HEK293 (cell line): Measurements from ENCODE around the gene NIN.

ENCODE experiments used
- BCL11A ChIP-seq: fragments of 450-650 bp; formaldehyde crosslinking; IDR thresholded peaks from 2 replicates; pipeline ENCODE4 v1.5.1; 2016; ENCODE audit warnings: low read depth, missing biosample characterization, missing genetic modification characterization
- OSR2 ChIP-seq: fragments of 450-650 bp; formaldehyde crosslinking; IDR thresholded peaks from 2 replicates; pipeline ENCODE4 v1.5.1; 2016; ENCODE audit warnings: missing biosample characterization, missing genetic modification characterization
- RBAK ChIP-seq: fragments of 450-650 bp; formaldehyde crosslinking; IDR thresholded peaks from 2 replicates; pipeline ENCODE4 v1.5.1; 2016; ENCODE audit warnings: missing biosample characterization, missing genetic modification characterization
- REPIN1 ChIP-seq: fragments of 450-650 bp; formaldehyde crosslinking; IDR thresholded peaks from 2 replicates; pipeline ENCODE4 v1.5.1; 2017; ENCODE audit warnings: missing biosample characterization, missing genetic modification characterization, low read depth
- ZNF114 ChIP-seq: fragments of 450-650 bp; formaldehyde crosslinking; IDR thresholded peaks from 2 replicates; pipeline ENCODE4 v1.5.0; 2017; ENCODE audit warnings: missing biosample characterization, missing genetic modification characterization
- ZNF155 ChIP-seq: fragments of 450-650 bp; formaldehyde crosslinking; IDR thresholded peaks from 2 replicates; pipeline ENCODE4 v1.5.1; 2016; ENCODE audit warnings: missing biosample characterization, missing genetic modification characterization
- ZNF184 ChIP-seq: fragments of 450-650 bp; IDR thresholded peaks from 2 replicates; pipeline ENCODE4 v1.5.1; 2018; ENCODE audit warnings: missing biosample characterization, mild to moderate bottlenecking, missing genetic modification characterization
- ZNF19 ChIP-seq: fragments of 450-650 bp; formaldehyde crosslinking; IDR thresholded peaks from 2 replicates; pipeline ENCODE4; 2016; ENCODE audit warnings: missing biosample characterization, missing genetic modification characterization, low read depth
- ZNF214 ChIP-seq: fragments of 450-650 bp; formaldehyde crosslinking; IDR thresholded peaks from 2 replicates; pipeline ENCODE4 v1.5.1; 2017; ENCODE audit warnings: missing biosample characterization, mild to moderate bottlenecking, missing genetic modification characterization, borderline replicate concordance
- ZNF223 ChIP-seq: fragments of 450-650 bp; formaldehyde crosslinking; IDR thresholded peaks from 2 replicates; pipeline ENCODE4 v1.5.1; 2016; ENCODE audit warnings: missing biosample characterization, missing genetic modification characterization
- ZNF324 ChIP-seq: fragments of 450-650 bp; formaldehyde crosslinking; IDR thresholded peaks from 2 replicates; pipeline ENCODE4 v1.5.1; 2016; ENCODE audit warnings: missing biosample characterization, missing genetic modification characterization
- ZNF530 ChIP-seq: fragments of 450-650 bp; formaldehyde crosslinking; IDR thresholded peaks from 2 replicates; pipeline ENCODE4 v1.5.1; 2016; ENCODE audit warnings: low read depth, missing biosample characterization, missing genetic modification characterization
- ZNF610 ChIP-seq: fragments of 450-650 bp; formaldehyde crosslinking; IDR thresholded peaks from 2 replicates; pipeline ENCODE4 v1.5.1; 2016; ENCODE audit warnings: missing biosample characterization, missing genetic modification characterization, borderline replicate concordance
- ZNF707 ChIP-seq: fragments of 450-650 bp; formaldehyde crosslinking; IDR thresholded peaks from 2 replicates; pipeline ENCODE4 v1.5.1; 2016; ENCODE audit warnings: missing biosample characterization, missing genetic modification characterization
- ZNF792 ChIP-seq: fragments of 450-650 bp; formaldehyde crosslinking; IDR thresholded peaks from 2 replicates; pipeline ENCODE4 v1.5.1; 2016; ENCODE audit warnings: missing biosample characterization, missing genetic modification characterization
- ZSCAN30 ChIP-seq: fragments of 450-650 bp; IDR thresholded peaks from 2 replicates; pipeline ENCODE4 v1.5.1; 2018; ENCODE audit warnings: missing biosample characterization, mild to moderate bottlenecking, missing genetic modification characterization, moderate library complexity
- ZXDB ChIP-seq: fragments of 450-650 bp; formaldehyde crosslinking; IDR thresholded peaks from 2 replicates; pipeline ENCODE4 v1.5.1; 2016; ENCODE audit warnings: missing biosample characterization, missing genetic modification characterization
- TF ChIP-seq, protein P1 (sequence below): fragments of 450-650 bp; formaldehyde crosslinking; IDR thresholded peaks from 2 replicates; pipeline ENCODE4 v1.5.1; 2016; ENCODE audit warnings: missing biosample characterization, missing genetic modification characterization
- TF ChIP-seq, protein P2 (sequence below): fragments of 450-650 bp; formaldehyde crosslinking; IDR thresholded peaks from 2 replicates; pipeline ENCODE4 v1.5.1; 2016; ENCODE audit warnings: missing biosample characterization, missing genetic modification characterization
- TF ChIP-seq, protein P3 (sequence below): fragments of 450-650 bp; formaldehyde crosslinking; IDR thresholded peaks from 2 replicates; pipeline ENCODE4 v1.5.1; 2017; ENCODE audit warnings: missing biosample characterization, missing genetic modification characterization
- TF ChIP-seq, protein P4 (sequence below): fragments of 450-650 bp; formaldehyde crosslinking; IDR thresholded peaks from 2 replicates; pipeline ENCODE4 v1.5.1; 2017; ENCODE audit warnings: missing biosample characterization, missing genetic modification characterization
- TF ChIP-seq, protein P5 (sequence below): fragments of 450-650 bp; formaldehyde crosslinking; IDR thresholded peaks from 2 replicates; pipeline ENCODE4 v1.5.1; 2016; ENCODE audit warnings: missing biosample characterization, missing genetic modification characterization, low read depth
- TF ChIP-seq, protein P6 (sequence below): fragments of 450-650 bp; formaldehyde crosslinking; IDR thresholded peaks from 2 replicates; pipeline ENCODE4 v1.5.1; 2016; ENCODE audit warnings: missing biosample characterization, missing genetic modification characterization
- TF ChIP-seq, protein P7 (sequence below): fragments of 450-650 bp; formaldehyde crosslinking; conservative IDR thresholded peaks from 2 replicates; pipeline ENCODE4 v1.5.1; 2016; ENCODE audit warnings: low read depth, missing biosample characterization, missing genetic modification characterization

The NIN gene

DNA sequence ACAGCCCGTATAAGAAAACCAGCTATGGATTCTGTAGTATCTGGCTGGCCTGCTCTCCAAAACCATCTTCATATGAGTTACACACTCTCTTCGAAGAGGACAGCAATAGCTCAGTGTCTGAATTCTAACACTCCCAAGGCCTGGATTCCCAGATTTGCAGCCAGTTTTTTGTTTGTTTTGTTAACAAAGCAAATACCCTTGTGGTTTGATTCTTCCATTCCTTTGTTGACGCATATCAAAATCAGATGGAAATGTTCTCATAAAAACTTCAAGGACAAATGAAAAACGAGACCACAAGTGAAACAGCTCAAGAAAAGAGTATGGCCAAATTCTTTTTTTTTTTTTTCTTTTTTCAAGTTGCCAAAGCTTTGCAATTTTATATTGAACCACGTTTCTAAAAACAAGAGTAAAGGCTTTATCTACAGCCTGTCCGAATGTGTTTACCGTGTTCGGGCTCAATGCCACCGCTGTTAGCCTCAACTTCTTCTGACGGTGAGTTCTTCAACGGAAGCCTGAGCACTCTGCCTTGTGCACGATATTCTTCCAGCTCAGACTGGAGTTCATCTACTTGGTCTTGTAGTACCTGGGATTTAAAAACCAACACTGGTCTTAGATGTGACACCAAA, 67.5 kb downstream of the NIN start (continued):
- TF ChIP-seq ZNF214 (tag by site-specific recombination) = no peak
- TF ChIP-seq, protein P1, sequence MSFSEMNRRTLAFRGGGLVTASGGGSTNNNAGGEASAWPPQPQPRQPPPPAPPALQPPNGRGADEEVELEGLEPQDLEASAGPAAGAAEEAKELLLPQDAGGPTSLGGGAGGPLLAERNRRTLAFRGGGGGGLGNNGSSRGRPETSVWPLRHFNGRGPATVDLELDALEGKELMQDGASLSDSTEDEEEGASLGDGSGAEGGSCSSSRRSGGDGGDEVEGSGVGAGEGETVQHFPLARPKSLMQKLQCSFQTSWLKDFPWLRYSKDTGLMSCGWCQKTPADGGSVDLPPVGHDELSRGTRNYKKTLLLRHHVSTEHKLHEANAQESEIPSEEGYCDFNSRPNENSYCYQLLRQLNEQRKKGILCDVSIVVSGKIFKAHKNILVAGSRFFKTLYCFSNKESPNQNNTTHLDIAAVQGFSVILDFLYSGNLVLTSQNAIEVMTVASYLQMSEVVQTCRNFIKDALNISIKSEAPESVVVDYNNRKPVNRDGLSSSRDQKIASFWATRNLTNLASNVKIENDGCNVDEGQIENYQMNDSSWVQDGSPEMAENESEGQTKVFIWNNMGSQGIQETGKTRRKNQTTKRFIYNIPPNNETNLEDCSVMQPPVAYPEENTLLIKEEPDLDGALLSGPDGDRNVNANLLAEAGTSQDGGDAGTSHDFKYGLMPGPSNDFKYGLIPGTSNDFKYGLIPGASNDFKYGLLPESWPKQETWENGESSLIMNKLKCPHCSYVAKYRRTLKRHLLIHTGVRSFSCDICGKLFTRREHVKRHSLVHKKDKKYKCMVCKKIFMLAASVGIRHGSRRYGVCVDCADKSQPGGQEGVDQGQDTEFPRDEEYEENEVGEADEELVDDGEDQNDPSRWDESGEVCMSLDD (tag by site-specific recombination) = no peak
- TF ChIP-seq, protein P2, sequence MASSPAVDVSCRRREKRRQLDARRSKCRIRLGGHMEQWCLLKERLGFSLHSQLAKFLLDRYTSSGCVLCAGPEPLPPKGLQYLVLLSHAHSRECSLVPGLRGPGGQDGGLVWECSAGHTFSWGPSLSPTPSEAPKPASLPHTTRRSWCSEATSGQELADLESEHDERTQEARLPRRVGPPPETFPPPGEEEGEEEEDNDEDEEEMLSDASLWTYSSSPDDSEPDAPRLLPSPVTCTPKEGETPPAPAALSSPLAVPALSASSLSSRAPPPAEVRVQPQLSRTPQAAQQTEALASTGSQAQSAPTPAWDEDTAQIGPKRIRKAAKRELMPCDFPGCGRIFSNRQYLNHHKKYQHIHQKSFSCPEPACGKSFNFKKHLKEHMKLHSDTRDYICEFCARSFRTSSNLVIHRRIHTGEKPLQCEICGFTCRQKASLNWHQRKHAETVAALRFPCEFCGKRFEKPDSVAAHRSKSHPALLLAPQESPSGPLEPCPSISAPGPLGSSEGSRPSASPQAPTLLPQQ (tag by site-specific recombination) = peak; percentile 62
- peak; percentile 39; the same call in 1 of the 2 replicates for TF ChIP-seq BCL11A
- TF ChIP-seq, protein P3, sequence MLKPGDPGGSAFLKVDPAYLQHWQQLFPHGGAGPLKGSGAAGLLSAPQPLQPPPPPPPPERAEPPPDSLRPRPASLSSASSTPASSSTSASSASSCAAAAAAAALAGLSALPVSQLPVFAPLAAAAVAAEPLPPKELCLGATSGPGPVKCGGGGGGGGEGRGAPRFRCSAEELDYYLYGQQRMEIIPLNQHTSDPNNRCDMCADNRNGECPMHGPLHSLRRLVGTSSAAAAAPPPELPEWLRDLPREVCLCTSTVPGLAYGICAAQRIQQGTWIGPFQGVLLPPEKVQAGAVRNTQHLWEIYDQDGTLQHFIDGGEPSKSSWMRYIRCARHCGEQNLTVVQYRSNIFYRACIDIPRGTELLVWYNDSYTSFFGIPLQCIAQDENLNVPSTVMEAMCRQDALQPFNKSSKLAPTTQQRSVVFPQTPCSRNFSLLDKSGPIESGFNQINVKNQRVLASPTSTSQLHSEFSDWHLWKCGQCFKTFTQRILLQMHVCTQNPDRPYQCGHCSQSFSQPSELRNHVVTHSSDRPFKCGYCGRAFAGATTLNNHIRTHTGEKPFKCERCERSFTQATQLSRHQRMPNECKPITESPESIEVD (tag by site-specific recombination) = peak; percentile 91
- no peak for TF ChIP-seq ZSCAN30 (tag by site-specific recombination)
- TF ChIP-seq ZXDB = peak; percentile 86
- TF ChIP-seq ZNF184 (tag by site-specific recombination) = no peak
- TF ChIP-seq ZNF155 (tag by site-specific recombination) = no peak
- TF ChIP-seq, protein P4, sequence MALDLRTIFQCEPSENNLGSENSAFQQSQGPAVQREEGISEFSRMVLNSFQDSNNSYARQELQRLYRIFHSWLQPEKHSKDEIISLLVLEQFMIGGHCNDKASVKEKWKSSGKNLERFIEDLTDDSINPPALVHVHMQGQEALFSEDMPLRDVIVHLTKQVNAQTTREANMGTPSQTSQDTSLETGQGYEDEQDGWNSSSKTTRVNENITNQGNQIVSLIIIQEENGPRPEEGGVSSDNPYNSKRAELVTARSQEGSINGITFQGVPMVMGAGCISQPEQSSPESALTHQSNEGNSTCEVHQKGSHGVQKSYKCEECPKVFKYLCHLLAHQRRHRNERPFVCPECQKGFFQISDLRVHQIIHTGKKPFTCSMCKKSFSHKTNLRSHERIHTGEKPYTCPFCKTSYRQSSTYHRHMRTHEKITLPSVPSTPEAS (tag by site-specific recombination) = no peak
- TF ChIP-seq ZNF707 (tag by site-specific recombination) = no peak
- TF ChIP-seq ZNF792 (tag by site-specific recombination) = no peak
- TF ChIP-seq, protein P5, sequence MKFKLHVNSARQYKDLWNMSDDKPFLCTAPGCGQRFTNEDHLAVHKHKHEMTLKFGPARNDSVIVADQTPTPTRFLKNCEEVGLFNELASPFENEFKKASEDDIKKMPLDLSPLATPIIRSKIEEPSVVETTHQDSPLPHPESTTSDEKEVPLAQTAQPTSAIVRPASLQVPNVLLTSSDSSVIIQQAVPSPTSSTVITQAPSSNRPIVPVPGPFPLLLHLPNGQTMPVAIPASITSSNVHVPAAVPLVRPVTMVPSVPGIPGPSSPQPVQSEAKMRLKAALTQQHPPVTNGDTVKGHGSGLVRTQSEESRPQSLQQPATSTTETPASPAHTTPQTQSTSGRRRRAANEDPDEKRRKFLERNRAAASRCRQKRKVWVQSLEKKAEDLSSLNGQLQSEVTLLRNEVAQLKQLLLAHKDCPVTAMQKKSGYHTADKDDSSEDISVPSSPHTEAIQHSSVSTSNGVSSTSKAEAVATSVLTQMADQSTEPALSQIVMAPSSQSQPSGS = no peak
- TF ChIP-seq RBAK (tag by site-specific recombination) = no peak
- TF ChIP-seq, protein P6, sequence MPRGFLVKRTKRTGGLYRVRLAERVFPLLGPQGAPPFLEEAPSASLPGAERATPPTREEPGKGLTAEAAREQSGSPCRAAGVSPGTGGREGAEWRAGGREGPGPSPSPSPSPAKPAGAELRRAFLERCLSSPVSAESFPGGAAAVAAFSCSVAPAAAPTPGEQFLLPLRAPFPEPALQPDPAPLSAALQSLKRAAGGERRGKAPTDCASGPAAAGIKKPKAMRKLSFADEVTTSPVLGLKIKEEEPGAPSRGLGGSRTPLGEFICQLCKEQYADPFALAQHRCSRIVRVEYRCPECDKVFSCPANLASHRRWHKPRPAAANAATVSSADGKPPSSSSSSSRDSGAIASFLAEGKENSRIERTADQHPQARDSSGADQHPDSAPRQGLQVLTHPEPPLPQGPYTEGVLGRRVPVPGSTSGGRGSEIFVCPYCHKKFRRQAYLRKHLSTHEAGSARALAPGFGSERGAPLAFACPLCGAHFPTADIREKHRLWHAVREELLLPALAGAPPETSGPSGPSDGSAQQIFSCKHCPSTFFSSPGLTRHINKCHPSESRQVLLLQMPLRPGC (tag by site-specific recombination) = peak; percentile 54; the same call in 1 of the 2 replicates
- TF ChIP-seq ZNF530 (tag by site-specific recombination) = no peak
- no peak for TF ChIP-seq REPIN1 (tag by site-specific recombination)
- TF ChIP-seq ZNF324 = no peak
- TF ChIP-seq OSR2 (tag by site-specific recombination) = peak; percentile 58; the same call in 1 of the 2 replicates
- TF ChIP-seq, protein P7, sequence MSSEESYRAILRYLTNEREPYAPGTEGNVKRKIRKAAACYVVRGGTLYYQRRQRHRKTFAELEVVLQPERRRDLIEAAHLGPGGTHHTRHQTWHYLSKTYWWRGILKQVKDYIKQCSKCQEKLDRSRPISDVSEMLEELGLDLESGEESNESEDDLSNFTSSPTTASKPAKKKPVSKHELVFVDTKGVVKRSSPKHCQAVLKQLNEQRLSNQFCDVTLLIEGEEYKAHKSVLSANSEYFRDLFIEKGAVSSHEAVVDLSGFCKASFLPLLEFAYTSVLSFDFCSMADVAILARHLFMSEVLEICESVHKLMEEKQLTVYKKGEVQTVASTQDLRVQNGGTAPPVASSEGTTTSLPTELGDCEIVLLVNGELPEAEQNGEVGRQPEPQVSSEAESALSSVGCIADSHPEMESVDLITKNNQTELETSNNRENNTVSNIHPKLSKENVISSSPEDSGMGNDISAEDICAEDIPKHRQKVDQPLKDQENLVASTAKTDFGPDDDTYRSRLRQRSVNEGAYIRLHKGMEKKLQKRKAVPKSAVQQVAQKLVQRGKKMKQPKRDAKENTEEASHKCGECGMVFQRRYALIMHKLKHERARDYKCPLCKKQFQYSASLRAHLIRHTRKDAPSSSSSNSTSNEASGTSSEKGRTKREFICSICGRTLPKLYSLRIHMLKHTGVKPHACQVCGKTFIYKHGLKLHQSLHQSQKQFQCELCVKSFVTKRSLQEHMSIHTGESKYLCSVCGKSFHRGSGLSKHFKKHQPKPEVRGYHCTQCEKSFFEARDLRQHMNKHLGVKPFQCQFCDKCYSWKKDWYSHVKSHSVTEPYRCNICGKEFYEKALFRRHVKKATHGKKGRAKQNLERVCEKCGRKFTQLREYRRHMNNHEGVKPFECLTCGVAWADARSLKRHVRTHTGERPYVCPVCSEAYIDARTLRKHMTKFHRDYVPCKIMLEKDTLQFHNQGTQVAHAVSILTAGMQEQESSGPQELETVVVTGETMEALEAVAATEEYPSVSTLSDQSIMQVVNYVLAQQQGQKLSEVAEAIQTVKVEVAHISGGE = no peak
- TF ChIP-seq ZNF223 (tag by site-specific recombination) = no peak
- TF ChIP-seq ZNF19 (tag by site-specific recombination) = no peak
- no peak for TF ChIP-seq ZNF610 (tag by site-specific recombination)
- no peak for TF ChIP-seq ZNF114 (tag by site-specific recombination)
